Neural progenitor cell (in vitro differentiated cells): Measurements from ENCODE around the gene PNCK. TPM values are rescaled to one million over a fixed set of nuclear protein-coding genes. Genes with fewer than 3 reads are reported as not detected.

Experiments
- DNase-seq: peaks from one replicate; pipeline ENCODE4 v3.0.0-alpha.2; 2016; ENCODE audit warnings: low spot score
- H2AFZ ChIP-seq: fragments of 200-600 bp; sonication (generic); replicated peaks from 2 replicates; pipeline ENCODE4 v1.6.1; 2016; ENCODE audit warnings: antibody characterized with exemption
- H3F3A ChIP-seq: fragments of 200-600 bp; sonication (generic); 2 replicates; pipeline ENCODE4 v1.6.1; 2016; ENCODE audit warnings: antibody characterized with exemption, low read depth
- H3K27ac ChIP-seq: fragments of 200-600 bp; sonication (generic); 2 replicates; pipeline ENCODE4 v1.5.1; 2016; ENCODE audit warnings: mild to moderate bottlenecking
- H3K27me3 ChIP-seq: fragments of 200-600 bp; sonication (generic); 2 replicates; pipeline ENCODE4 v1.6.1; 2016; ENCODE audit warnings: mild to moderate bottlenecking, moderate library complexity
- H3K36me3 ChIP-seq: fragments of 200-600 bp; sonication (generic); 2 replicates; pipeline ENCODE4 v1.5.1; 2016
- H3K4me1 ChIP-seq: fragments of 200-600 bp; sonication (generic); 2 replicates; pipeline ENCODE4 v1.6.1; 2016; ENCODE audit warnings: mixed run types
- H3K4me2 ChIP-seq: fragments of 200-600 bp; sonication (generic); 2 replicates; pipeline ENCODE4 v1.6.1; 2016
- H3K4me3 ChIP-seq: fragments of 200-600 bp; sonication (generic); 2 replicates; pipeline ENCODE4 v1.5.1; 2016
- H3K79me2 ChIP-seq: fragments of 200-600 bp; sonication (generic); 2 replicates; pipeline ENCODE4 v1.6.1; 2016; ENCODE audit warnings: low read depth
- H3K9ac ChIP-seq: fragments of 200-600 bp; sonication (generic); 2 replicates; pipeline ENCODE4 v1.6.1; 2016
- H3K9me3 ChIP-seq: fragments of 200-600 bp; sonication (generic); 2 replicates; pipeline ENCODE4 v1.5.1; 2016; ENCODE audit warnings: low read depth
- H4K20me1 ChIP-seq: fragments of 200-600 bp; sonication (generic); 2 replicates; pipeline ENCODE4 v1.6.1; 2016; ENCODE audit warnings: low read depth
- H3K27ac Mint-ChIP-seq: 3 replicates; pipeline ENCODE4 v1.8.0; 2021; ENCODE audit warnings: mixed read lengths
- H3K27me3 Mint-ChIP-seq: 2 replicates; pipeline ENCODE4 v1.8.0; 2022; ENCODE audit warnings: low read depth, mild to moderate bottlenecking, inconsistent platforms, moderate library complexity, mixed read lengths; ENCODE audit not compliant: insufficient read depth
- H3K36me3 Mint-ChIP-seq: 3 replicates; pipeline ENCODE4 v1.8.0; 2021; ENCODE audit warnings: mixed read lengths
- H3K4me1 Mint-ChIP-seq: 3 replicates; pipeline ENCODE4 v1.8.0; 2021; ENCODE audit warnings: mixed read lengths
- H3K4me3 Mint-ChIP-seq: 3 replicates; pipeline ENCODE4 v1.8.0; 2021; ENCODE audit warnings: mild to moderate bottlenecking, moderate library complexity, mixed read lengths
- H3K9me3 Mint-ChIP-seq: 3 replicates; pipeline ENCODE4 v1.8.0; 2020; ENCODE audit warnings: mixed read lengths
- EZH2 ChIP-seq: fragments of 200-600 bp; sonication (generic); IDR thresholded peaks from 2 replicates; pipeline ENCODE4 v1.6.1; 2017; ENCODE audit warnings: antibody characterized with exemption, mild to moderate bottlenecking, moderate library complexity
- EZH2phosphoT487 ChIP-seq: fragments of 200-600 bp; sonication (generic); IDR thresholded peaks from 2 replicates; pipeline ENCODE4 v1.6.1; 2017; ENCODE audit warnings: antibody characterized with exemption
- total RNA-seq: library from RNA; depleted of rRNA; stranded (reverse); fragments of >200 nt; gene quantifications from 2 replicates; pipeline ENCODE4 v1.2.3, GENCODE V29; 2015; ENCODE audit warnings: low replicate concordance
- TF ChIP-seq, protein P1 (sequence below): fragments of 200-600 bp; sonication (generic); IDR thresholded peaks from 2 replicates; pipeline ENCODE4 v1.5.1; 2017; ENCODE audit warnings: antibody characterized with exemption, mild to moderate bottlenecking

The PNCK gene
- total RNA-seq, 1 donor from 2014 or later: 19.7 TPM

DNA sequence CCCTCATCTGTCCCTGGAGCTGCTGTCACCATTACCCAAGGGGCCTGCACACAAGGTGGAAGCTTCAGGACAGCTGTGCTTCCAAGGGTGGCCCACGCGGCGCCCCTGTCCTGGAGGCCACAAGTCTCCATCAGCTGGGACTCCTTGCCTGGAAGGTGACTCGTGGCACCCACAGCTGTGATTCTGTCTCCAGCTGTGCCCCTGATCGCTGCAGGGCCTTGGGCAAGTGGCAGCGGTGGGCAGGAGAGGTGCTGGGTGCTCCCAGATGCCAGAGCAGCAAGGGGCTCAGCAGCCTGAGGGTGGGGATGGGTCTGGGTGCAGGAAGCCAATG is 35.6 kb downstream of the PNCK start:
- H3K36me3 ChIP-seq: no peaks in the 10 kb centered on the region
- no peaks in the 10 kb centered on the region for H3K9me3 ChIP-seq
- no peaks in the 10 kb centered on the region for H3K79me2 ChIP-seq
- DNase-seq: no peak
- Mint-ChIP-seq H3K4me1 (peaks cover 16% of the 10 kb centered on the region), H3K27me3 (peaks cover 14% of the 10 kb centered on the region), H3K36me3 (no peaks in the 10 kb centered on the region), H3K27ac (no peak overlapping the region), H3K4me3 (no peak overlapping the region), H3K9me3 (peaks cover 26% of the 10 kb centered on the region)
- no peak overlapping the region for H3K27ac ChIP-seq
- no peaks in the 10 kb centered on the region for H4K20me1 ChIP-seq
- H3K27me3 ChIP-seq: peaks cover 36% of the 10 kb centered on the region
- H2AFZ ChIP-seq: no peak overlapping the region
- no peak overlapping the region for H3K4me2 ChIP-seq
- no peak overlapping the region for H3K9ac ChIP-seq
- H3F3A ChIP-seq: peaks cover 5% of the 10 kb centered on the region
- H3K4me3 ChIP-seq: no peak overlapping the region
- H3K4me1 ChIP-seq: peaks cover 7% of the 10 kb centered on the region
- TF ChIP-seq, protein P1, sequence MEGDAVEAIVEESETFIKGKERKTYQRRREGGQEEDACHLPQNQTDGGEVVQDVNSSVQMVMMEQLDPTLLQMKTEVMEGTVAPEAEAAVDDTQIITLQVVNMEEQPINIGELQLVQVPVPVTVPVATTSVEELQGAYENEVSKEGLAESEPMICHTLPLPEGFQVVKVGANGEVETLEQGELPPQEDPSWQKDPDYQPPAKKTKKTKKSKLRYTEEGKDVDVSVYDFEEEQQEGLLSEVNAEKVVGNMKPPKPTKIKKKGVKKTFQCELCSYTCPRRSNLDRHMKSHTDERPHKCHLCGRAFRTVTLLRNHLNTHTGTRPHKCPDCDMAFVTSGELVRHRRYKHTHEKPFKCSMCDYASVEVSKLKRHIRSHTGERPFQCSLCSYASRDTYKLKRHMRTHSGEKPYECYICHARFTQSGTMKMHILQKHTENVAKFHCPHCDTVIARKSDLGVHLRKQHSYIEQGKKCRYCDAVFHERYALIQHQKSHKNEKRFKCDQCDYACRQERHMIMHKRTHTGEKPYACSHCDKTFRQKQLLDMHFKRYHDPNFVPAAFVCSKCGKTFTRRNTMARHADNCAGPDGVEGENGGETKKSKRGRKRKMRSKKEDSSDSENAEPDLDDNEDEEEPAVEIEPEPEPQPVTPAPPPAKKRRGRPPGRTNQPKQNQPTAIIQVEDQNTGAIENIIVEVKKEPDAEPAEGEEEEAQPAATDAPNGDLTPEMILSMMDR: no peak
- TF ChIP-seq EZH2: no peak
- TF ChIP-seq EZH2phosphoT487: no peak

DNA sequence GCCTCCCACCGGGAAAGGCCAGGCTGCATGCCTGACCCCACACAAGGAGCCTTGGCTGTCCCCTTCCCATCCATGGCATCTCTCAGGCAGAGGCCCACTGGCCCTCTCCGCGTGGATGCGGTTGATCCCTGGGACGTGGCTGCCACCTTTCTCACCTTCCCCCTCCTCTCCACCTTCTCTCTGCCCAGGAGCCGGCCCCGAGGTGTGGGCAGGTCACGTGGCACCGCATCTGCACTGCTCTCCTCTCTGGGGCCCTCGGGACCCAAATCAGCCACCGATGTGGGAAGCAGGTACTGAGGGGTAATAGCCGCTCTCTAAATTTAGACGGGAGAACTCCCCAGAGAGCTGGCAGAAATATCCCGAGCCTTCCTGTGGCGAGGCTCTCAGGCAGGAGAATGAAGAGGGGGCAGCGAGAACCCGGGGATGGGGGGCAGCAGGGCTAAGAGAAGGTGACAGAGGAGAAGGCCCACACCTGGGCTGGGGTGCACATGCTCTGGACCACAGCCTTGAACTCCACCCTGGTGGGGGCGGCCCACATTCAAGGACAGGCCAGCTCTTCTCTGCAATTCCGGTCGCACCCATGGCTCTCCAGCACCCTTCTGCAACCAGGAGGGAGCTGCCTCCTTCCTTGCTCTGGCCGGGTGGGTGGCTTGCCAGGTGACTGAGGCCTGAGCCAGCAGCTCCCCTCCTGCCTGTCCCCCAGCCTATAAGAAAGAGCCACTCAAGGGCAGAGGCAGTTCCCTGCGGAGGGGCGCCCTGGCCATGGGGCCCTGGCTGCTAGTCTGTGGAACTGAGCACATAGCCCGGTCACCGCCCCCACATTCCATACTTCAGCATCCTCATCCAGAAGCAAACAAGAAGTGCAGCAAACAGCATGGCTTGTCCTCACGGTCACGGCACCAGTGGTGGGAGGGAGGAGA is 36.2 kb downstream of the PNCK start:
- H2AFZ ChIP-seq: no peak overlapping the region
- H3K36me3 ChIP-seq: no peaks in the 10 kb centered on the region
- no peak overlapping the region for H3K4me2 ChIP-seq
- no peaks in the 10 kb centered on the region for H3K9me3 ChIP-seq
- Mint-ChIP-seq H3K27me3 (peaks cover 11% of the 10 kb centered on the region), H3K9me3 (peaks cover 22% of the 10 kb centered on the region), H3K4me3 (no peak overlapping the region), H3K36me3 (no peaks in the 10 kb centered on the region), H3K27ac (no peak overlapping the region), H3K4me1 (peaks cover 13% of the 10 kb centered on the region)
- no peaks in the 10 kb centered on the region for H4K20me1 ChIP-seq
- H3F3A ChIP-seq: peaks cover 5% of the 10 kb centered on the region
- no peaks in the 10 kb centered on the region for H3K79me2 ChIP-seq
- TF ChIP-seq, protein P1: no peak
- TF ChIP-seq EZH2phosphoT487: no peak
- TF ChIP-seq EZH2: no peak
- H3K27ac ChIP-seq: no peak overlapping the region
- peaks cover 7% of the 10 kb centered on the region for H3K4me1 ChIP-seq
- peaks cover 30% of the 10 kb centered on the region for H3K27me3 ChIP-seq
- H3K4me3 ChIP-seq: no peak overlapping the region
- no peak overlapping the region for H3K9ac ChIP-seq
- DNase-seq: no peak

DNA sequence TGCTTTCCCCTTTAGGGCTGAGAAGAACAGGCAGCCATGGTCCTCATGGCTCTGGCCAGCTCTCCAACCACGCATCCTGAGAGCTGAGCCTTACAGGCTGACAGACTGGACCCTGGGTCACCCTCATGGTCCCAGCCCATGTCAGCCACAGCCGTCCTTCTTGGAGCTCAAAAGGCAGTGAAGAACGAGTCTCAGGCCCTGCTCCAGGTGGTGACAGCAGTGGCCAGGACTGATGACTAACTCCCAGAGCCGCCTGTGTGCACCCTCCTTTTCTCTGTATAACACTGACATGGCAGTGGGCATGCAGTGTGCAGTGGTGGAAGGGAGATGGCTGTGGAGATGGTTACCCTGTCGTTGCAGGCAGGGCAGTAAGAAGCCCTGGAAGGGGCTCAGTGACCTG is 36.9 kb downstream of the PNCK start:
- Histone ChIP-seq H3K36me3 (no peaks in the 10 kb centered on the region), H3K9ac (no peak overlapping the region), H3F3A (peaks cover 5% of the 10 kb centered on the region), H3K4me2 (no peak overlapping the region), H3K9me3 (no peaks in the 10 kb centered on the region), H3K4me1 (peaks cover 7% of the 10 kb centered on the region), H2AFZ (no peak overlapping the region), H3K27me3 (peaks cover 24% of the 10 kb centered on the region), H3K27ac (no peak overlapping the region), H3K4me3 (no peak overlapping the region), H4K20me1 (no peaks in the 10 kb centered on the region), H3K79me2 (no peaks in the 10 kb centered on the region)
- Mint-ChIP-seq H3K4me1 (peaks cover 12% of the 10 kb centered on the region), H3K4me3 (no peak overlapping the region), H3K27ac (no peak overlapping the region), H3K9me3 (peaks cover 22% of the 10 kb centered on the region), H3K27me3 (peaks cover 11% of the 10 kb centered on the region), H3K36me3 (no peaks in the 10 kb centered on the region)
- no peak for DNase-seq
- TF ChIP-seq EZH2 (no peak), EZH2phosphoT487 (no peak)
- TF ChIP-seq, protein P1: no peak
